ENCODE results near the gene TRPV6. TPM values are rescaled to one million over a fixed set of nuclear protein-coding genes. Genes with fewer than 3 reads are reported as not detected.

The TRPV6 gene
- total and polyA plus RNA-seq, 2 experiments from 2014 or later: 0.08 to 0.80 TPM

DNA sequence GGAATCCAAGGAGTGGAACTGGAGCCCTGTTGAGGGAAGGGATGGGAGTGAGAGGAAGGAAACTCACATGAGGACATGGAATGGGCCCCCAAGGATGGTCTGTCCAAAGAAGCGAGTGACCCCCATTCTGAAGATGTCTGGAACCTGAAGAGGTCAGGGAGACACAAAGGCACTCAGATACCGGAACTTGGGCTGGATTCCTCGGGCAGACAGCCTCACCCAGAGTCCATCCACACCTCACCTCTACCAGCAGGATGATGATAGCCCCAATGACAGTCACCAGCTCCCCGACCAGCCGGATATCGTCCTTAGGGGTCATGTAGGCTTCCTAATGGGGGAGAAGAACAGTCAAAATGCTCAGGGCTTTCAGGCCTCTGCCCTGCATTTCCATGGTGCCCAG is 10.7 kb downstream of the TRPV6 start:
- H3K79me2 ChIP-seq (replicated peaks; ENCODE audit: insufficient read depth): no peaks in the 10 kb centered on the region
- H3K9me2 ChIP-seq (ENCODE audit: insufficient read depth): no peaks in the 10 kb centered on the region
- no peaks in the 10 kb centered on the region for H3K27me3 ChIP-seq (ENCODE audit: insufficient read depth)
- Mint-ChIP-seq H3K4me3 (no peak overlapping the region), H3K4me1 (no peaks in the 10 kb centered on the region), H3K27me3 (ENCODE audit: insufficient read depth, low read depth, poor library complexity) (peaks cover 5% of the 10 kb centered on the region), H3K36me3 (ENCODE audit: low read depth) (peaks cover 15% of the 10 kb centered on the region; the same call in 2 of the 3 replicates), H3K27ac (no peak overlapping the region), H3K9me3 (peaks cover 5% of the 10 kb centered on the region; the same call in 1 of the 3 replicates)
- H3K4me1 ChIP-seq (ENCODE audit: insufficient read depth): no peaks in the 10 kb centered on the region
- no peak overlapping the region for H3K27ac ChIP-seq (ENCODE audit: low read depth)
- DNase-seq (ENCODE audit: low spot score) (no peak), ATAC-seq (no peak)
- H3K4me2 ChIP-seq: no peak overlapping the region
- H3K36me3 ChIP-seq (ENCODE audit: insufficient read depth): no peaks in the 10 kb centered on the region
- no peaks in the 10 kb centered on the region for H3F3A ChIP-seq (replicated peaks; ENCODE audit: low read depth)
- H3K4me3 ChIP-seq: no peak overlapping the region
- no peaks in the 10 kb centered on the region for H4K20me1 ChIP-seq (replicated peaks; ENCODE audit: insufficient read depth)
- TF ChIP-seq, protein P1, sequence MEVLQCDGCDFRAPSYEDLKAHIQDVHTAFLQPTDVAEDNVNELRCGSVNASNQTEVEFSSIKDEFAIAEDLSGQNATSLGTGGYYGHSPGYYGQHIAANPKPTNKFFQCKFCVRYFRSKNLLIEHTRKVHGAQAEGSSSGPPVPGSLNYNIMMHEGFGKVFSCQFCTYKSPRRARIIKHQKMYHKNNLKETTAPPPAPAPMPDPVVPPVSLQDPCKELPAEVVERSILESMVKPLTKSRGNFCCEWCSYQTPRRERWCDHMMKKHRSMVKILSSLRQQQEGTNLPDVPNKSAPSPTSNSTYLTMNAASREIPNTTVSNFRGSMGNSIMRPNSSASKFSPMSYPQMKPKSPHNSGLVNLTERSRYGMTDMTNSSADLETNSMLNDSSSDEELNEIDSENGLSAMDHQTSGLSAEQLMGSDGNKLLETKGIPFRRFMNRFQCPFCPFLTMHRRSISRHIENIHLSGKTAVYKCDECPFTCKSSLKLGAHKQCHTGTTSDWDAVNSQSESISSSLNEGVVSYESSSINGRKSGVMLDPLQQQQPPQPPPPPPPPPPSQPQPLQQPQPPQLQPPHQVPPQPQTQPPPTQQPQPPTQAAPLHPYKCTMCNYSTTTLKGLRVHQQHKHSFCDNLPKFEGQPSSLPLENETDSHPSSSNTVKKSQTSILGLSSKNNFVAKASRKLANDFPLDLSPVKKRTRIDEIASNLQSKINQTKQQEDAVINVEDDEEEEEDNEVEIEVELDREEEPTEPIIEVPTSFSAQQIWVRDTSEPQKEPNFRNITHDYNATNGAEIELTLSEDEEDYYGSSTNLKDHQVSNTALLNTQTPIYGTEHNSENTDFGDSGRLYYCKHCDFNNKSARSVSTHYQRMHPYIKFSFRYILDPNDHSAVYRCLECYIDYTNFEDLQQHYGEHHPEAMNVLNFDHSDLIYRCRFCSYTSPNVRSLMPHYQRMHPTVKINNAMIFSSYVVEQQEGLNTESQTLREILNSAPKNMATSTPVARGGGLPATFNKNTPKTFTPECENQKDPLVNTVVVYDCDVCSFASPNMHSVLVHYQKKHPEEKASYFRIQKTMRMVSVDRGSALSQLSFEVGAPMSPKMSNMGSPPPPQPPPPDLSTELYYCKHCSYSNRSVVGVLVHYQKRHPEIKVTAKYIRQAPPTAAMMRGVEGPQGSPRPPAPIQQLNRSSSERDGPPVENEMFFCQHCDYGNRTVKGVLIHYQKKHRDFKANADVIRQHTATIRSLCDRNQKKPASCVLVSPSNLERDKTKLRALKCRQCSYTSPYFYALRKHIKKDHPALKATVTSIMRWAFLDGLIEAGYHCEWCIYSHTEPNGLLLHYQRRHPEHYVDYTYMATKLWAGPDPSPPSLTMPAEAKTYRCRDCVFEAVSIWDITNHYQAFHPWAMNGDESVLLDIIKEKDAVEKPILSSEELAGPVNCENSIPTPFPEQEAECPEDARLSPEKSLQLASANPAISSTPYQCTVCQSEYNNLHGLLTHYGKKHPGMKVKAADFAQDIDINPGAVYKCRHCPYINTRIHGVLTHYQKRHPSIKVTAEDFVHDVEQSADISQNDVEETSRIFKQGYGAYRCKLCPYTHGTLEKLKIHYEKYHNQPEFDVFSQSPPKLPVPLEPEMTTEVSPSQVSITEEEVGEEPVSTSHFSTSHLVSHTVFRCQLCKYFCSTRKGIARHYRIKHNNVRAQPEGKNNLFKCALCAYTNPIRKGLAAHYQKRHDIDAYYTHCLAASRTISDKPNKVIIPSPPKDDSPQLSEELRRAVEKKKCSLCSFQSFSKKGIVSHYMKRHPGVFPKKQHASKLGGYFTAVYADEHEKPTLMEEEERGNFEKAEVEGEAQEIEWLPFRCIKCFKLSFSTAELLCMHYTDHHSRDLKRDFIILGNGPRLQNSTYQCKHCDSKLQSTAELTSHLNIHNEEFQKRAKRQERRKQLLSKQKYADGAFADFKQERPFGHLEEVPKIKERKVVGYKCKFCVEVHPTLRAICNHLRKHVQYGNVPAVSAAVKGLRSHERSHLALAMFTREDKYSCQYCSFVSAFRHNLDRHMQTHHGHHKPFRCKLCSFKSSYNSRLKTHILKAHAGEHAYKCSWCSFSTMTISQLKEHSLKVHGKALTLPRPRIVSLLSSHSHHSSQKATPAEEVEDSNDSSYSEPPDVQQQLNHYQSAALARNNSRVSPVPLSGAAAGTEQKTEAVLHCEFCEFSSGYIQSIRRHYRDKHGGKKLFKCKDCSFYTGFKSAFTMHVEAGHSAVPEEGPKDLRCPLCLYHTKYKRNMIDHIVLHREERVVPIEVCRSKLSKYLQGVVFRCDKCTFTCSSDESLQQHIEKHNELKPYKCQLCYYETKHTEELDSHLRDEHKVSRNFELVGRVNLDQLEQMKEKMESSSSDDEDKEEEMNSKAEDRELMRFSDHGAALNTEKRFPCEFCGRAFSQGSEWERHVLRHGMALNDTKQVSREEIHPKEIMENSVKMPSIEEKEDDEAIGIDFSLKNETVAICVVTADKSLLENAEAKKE (CRISPR knock-in tag; IDR thresholded peaks at IDR 0.05): no peak
- TF ChIP-seq POLR2AphosphoS5 (IDR thresholded peaks at IDR 0.05; ENCODE audit: low read depth): no peak
- no peak for TF ChIP-seq JUNB (IDR thresholded peaks at IDR 0.05; ENCODE audit: unreplicated experiment)
- TF ChIP-seq, protein P2, sequence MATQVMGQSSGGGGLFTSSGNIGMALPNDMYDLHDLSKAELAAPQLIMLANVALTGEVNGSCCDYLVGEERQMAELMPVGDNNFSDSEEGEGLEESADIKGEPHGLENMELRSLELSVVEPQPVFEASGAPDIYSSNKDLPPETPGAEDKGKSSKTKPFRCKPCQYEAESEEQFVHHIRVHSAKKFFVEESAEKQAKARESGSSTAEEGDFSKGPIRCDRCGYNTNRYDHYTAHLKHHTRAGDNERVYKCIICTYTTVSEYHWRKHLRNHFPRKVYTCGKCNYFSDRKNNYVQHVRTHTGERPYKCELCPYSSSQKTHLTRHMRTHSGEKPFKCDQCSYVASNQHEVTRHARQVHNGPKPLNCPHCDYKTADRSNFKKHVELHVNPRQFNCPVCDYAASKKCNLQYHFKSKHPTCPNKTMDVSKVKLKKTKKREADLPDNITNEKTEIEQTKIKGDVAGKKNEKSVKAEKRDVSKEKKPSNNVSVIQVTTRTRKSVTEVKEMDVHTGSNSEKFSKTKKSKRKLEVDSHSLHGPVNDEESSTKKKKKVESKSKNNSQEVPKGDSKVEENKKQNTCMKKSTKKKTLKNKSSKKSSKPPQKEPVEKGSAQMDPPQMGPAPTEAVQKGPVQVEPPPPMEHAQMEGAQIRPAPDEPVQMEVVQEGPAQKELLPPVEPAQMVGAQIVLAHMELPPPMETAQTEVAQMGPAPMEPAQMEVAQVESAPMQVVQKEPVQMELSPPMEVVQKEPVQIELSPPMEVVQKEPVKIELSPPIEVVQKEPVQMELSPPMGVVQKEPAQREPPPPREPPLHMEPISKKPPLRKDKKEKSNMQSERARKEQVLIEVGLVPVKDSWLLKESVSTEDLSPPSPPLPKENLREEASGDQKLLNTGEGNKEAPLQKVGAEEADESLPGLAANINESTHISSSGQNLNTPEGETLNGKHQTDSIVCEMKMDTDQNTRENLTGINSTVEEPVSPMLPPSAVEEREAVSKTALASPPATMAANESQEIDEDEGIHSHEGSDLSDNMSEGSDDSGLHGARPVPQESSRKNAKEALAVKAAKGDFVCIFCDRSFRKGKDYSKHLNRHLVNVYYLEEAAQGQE (IDR thresholded peaks at IDR 0.05; ENCODE audit: unreplicated experiment): no peak
- TF ChIP-seq EZH2phosphoT487 (IDR thresholded peaks at IDR 0.05; ENCODE audit: unreplicated experiment): no peak
- TF ChIP-seq EZH2 (IDR thresholded peaks at IDR 0.05; ENCODE audit: low read depth, unreplicated experiment): no peak
- TF ChIP-seq ZNF114 (CRISPR knock-in tag; IDR thresholded peaks at IDR 0.05): no peak
- no peak for TF ChIP-seq NANOG (IDR thresholded peaks at IDR 0.05; ENCODE audit: borderline replicate concordance)
- TF ChIP-seq, protein P3, sequence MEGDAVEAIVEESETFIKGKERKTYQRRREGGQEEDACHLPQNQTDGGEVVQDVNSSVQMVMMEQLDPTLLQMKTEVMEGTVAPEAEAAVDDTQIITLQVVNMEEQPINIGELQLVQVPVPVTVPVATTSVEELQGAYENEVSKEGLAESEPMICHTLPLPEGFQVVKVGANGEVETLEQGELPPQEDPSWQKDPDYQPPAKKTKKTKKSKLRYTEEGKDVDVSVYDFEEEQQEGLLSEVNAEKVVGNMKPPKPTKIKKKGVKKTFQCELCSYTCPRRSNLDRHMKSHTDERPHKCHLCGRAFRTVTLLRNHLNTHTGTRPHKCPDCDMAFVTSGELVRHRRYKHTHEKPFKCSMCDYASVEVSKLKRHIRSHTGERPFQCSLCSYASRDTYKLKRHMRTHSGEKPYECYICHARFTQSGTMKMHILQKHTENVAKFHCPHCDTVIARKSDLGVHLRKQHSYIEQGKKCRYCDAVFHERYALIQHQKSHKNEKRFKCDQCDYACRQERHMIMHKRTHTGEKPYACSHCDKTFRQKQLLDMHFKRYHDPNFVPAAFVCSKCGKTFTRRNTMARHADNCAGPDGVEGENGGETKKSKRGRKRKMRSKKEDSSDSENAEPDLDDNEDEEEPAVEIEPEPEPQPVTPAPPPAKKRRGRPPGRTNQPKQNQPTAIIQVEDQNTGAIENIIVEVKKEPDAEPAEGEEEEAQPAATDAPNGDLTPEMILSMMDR (conservative IDR thresholded peaks at IDR 0.05; ENCODE audit: low read depth in 2 of 2): no peak
- no peak overlapping the region for H2AFZ ChIP-seq

All from GM23338 (cell line).